ENCODE data around the gene RBBP6.

DNA sequence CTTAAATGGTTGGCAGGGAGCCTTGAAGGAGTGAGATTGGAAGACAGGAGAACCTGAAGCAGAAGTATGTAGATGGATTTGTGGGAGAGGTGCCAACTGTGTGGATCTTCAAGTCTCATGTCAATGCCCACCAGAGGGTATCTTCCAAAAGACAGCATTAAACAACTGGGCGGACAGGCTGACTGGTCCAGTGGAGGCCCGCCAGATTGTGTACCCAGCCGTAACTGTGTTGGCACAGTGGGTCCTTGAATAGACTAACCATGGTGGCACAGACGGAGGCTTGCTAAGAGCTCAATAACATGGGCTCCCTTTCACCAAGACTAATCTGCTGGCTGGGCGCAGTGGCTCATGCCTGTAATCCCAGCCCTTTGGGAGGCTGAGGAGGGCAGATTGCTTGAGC, 24.2 kb upstream of the RBBP6 start:
- TF ChIP-seq KDM5A (IDR thresholded peaks at IDR 0.05), result no peak
- TF ChIP-seq MAFK (IDR thresholded peaks at IDR 0.05; ENCODE audit: partially characterized antibody), result no peak
- TF ChIP-seq TP53 (CRISPR knock-in tag; IDR thresholded peaks at IDR 0.05), result no peak
- TF ChIP-seq, protein P1, sequence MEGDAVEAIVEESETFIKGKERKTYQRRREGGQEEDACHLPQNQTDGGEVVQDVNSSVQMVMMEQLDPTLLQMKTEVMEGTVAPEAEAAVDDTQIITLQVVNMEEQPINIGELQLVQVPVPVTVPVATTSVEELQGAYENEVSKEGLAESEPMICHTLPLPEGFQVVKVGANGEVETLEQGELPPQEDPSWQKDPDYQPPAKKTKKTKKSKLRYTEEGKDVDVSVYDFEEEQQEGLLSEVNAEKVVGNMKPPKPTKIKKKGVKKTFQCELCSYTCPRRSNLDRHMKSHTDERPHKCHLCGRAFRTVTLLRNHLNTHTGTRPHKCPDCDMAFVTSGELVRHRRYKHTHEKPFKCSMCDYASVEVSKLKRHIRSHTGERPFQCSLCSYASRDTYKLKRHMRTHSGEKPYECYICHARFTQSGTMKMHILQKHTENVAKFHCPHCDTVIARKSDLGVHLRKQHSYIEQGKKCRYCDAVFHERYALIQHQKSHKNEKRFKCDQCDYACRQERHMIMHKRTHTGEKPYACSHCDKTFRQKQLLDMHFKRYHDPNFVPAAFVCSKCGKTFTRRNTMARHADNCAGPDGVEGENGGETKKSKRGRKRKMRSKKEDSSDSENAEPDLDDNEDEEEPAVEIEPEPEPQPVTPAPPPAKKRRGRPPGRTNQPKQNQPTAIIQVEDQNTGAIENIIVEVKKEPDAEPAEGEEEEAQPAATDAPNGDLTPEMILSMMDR (IDR thresholded peaks at IDR 0.05), result no peak
- TF ChIP-seq CEBPB (IDR thresholded peaks at IDR 0.05), result no peak
- TF ChIP-seq, protein P2, sequence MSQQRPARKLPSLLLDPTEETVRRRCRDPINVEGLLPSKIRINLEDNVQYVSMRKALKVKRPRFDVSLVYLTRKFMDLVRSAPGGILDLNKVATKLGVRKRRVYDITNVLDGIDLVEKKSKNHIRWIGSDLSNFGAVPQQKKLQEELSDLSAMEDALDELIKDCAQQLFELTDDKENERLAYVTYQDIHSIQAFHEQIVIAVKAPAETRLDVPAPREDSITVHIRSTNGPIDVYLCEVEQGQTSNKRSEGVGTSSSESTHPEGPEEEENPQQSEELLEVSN (IDR thresholded peaks at IDR 0.05; ENCODE audit: borderline replicate concordance, low read depth), result no peak

All from A549 (cell line).